HepG2 (cell line): ENCODE results near the gene GLYR1.

Experiments used
- ATF7 ChIP-seq, 2 experiments: fragments of 450-650 bp in 1 of 2; sonication (generic) in 1 of 2; formaldehyde crosslinking in 1 of 2; IDR thresholded peaks; 2 replicates each; pipeline versions ENCODE4 v1.4.0 to v1.6.1; 2016 to 2020; ENCODE audit warnings: antibody characterized with exemption in 1 of 2, mild to moderate bottlenecking in 1 of 2, missing genetic modification reagents in 1 of 2
- CHD2 ChIP-seq: IDR thresholded peaks from 2 replicates; pipeline ENCODE4 v1.6.1; 2011; ENCODE audit warnings: low read depth, low read length, improper control_type of control experiment
- EP300 ChIP-seq, 3 experiments: sonication (generic) in 1 of 3; formaldehyde crosslinking in 1 of 3; IDR thresholded peaks; 2 replicates each; pipeline versions ENCODE4 v1.5.1 to v1.6.1; 2011 to 2020; ENCODE audit warnings: low read depth in 2 of 3, low read length in 2 of 3, borderline replicate concordance in 1 of 3, improper control_type of control experiment in 1 of 3, mild to moderate bottlenecking in 1 of 3, missing genetic modification reagents in 1 of 3, moderate library complexity in 1 of 3
- FOXJ3 ChIP-seq: sonication (generic); formaldehyde crosslinking; IDR thresholded peaks from 2 replicates; pipeline ENCODE4 v1.4.0; 2020; ENCODE audit warnings: missing genetic modification reagents, mild to moderate bottlenecking, borderline replicate concordance
- KDM5B ChIP-seq: sonication (generic); formaldehyde crosslinking; IDR thresholded peaks from 2 replicates; pipeline ENCODE4 v1.4.0; 2020; ENCODE audit warnings: missing genetic modification reagents, mild to moderate bottlenecking, borderline replicate concordance
- KLF9 ChIP-seq: IDR thresholded peaks from 2 replicates; pipeline ENCODE4 v1.6.1; 2016; ENCODE audit warnings: low read depth
- PHF5A ChIP-seq: IDR thresholded peaks from one replicate; pipeline ENCODE4 v1.6.1; 2018; ENCODE audit warnings: low read depth, missing genetic modification reagents; ENCODE audit not compliant: unreplicated experiment
- POLR2AphosphoS5 ChIP-seq: IDR thresholded peaks from 2 replicates; pipeline ENCODE4 v1.6.1; 2012; ENCODE audit warnings: low read depth, low read length
- SIX1 ChIP-seq: sonication (generic); formaldehyde crosslinking; IDR thresholded peaks from 2 replicates; pipeline ENCODE4 v1.4.0; 2020; ENCODE audit warnings: missing genetic modification reagents, borderline replicate concordance
- ZNF326 ChIP-seq: sonication (generic); formaldehyde crosslinking; IDR thresholded peaks from 2 replicates; pipeline ENCODE4 v1.4.0; 2020; ENCODE audit warnings: missing genetic modification reagents, borderline replicate concordance
- TF ChIP-seq, protein P1 (sequence below): sonication (generic); formaldehyde crosslinking; IDR thresholded peaks from 2 replicates; pipeline ENCODE4 v1.5.0; 2020; ENCODE audit warnings: missing genetic modification reagents
- TF ChIP-seq, protein P2 (sequence below): sonication (generic); formaldehyde crosslinking; IDR thresholded peaks from 2 replicates; pipeline ENCODE4 v1.9.0; 2021; ENCODE audit warnings: missing genetic modification reagents, borderline replicate concordance

DNA sequence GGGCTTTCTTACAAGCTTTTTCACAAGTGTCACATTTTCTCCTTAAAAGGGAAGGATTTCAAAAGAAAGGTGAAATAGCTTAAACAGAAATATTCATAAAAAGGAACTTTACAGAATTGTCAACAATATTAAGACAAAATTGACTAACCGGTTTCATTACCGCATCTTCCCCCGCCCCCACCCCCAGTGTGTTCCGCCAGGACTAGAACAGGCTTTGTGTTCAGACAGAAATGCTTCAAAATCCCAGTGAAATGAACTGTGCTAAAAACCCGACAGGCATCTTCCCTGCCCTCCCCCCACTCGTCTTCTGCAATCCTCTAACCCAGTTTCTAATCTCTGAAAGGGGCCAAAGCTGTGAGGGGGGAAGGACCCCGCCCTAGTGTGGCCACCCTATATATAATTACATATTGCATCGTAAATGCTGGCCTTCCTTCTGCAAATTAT, 43.7 kb downstream of the GLYR1 start:
- TF ChIP-seq, protein P1, sequence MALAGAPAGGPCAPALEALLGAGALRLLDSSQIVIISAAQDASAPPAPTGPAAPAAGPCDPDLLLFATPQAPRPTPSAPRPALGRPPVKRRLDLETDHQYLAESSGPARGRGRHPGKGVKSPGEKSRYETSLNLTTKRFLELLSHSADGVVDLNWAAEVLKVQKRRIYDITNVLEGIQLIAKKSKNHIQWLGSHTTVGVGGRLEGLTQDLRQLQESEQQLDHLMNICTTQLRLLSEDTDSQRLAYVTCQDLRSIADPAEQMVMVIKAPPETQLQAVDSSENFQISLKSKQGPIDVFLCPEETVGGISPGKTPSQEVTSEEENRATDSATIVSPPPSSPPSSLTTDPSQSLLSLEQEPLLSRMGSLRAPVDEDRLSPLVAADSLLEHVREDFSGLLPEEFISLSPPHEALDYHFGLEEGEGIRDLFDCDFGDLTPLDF (CRISPR knock-in tag): no peak
- TF ChIP-seq KLF9 (CRISPR knock-in tag) (no peak), CHD2 (no peak), ZNF326 (no peak), KDM5B (no peak), SIX1 (CRISPR knock-in tag) (no peak), POLR2AphosphoS5 (no peak), FOXJ3 (CRISPR knock-in tag) (no peak), PHF5A (CRISPR knock-in tag) (no peak), EP300 (IDR thresholded peaks at IDR 0.05; ENCODE audit: low read depth in 2 of 2, low read length in 2 of 2) (no peak), EP300 (CRISPR knock-in tag; IDR thresholded peaks at IDR 0.05; ENCODE audit: borderline replicate concordance) (no peak), ATF7 (IDR thresholded peaks at IDR 0.05) (no peak), ATF7 (CRISPR knock-in tag; IDR thresholded peaks at IDR 0.05) (no peak)
- TF ChIP-seq, protein P2, sequence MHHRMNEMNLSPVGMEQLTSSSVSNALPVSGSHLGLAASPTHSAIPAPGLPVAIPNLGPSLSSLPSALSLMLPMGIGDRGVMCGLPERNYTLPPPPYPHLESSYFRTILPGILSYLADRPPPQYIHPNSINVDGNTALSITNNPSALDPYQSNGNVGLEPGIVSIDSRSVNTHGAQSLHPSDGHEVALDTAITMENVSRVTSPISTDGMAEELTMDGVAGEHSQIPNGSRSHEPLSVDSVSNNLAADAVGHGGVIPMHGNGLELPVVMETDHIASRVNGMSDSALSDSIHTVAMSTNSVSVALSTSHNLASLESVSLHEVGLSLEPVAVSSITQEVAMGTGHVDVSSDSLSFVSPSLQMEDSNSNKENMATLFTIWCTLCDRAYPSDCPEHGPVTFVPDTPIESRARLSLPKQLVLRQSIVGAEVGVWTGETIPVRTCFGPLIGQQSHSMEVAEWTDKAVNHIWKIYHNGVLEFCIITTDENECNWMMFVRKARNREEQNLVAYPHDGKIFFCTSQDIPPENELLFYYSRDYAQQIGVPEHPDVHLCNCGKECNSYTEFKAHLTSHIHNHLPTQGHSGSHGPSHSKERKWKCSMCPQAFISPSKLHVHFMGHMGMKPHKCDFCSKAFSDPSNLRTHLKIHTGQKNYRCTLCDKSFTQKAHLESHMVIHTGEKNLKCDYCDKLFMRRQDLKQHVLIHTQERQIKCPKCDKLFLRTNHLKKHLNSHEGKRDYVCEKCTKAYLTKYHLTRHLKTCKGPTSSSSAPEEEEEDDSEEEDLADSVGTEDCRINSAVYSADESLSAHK: no peak
